Measurements from ENCODE around the gene SFXN5.

SFXN5 gene

DNA sequence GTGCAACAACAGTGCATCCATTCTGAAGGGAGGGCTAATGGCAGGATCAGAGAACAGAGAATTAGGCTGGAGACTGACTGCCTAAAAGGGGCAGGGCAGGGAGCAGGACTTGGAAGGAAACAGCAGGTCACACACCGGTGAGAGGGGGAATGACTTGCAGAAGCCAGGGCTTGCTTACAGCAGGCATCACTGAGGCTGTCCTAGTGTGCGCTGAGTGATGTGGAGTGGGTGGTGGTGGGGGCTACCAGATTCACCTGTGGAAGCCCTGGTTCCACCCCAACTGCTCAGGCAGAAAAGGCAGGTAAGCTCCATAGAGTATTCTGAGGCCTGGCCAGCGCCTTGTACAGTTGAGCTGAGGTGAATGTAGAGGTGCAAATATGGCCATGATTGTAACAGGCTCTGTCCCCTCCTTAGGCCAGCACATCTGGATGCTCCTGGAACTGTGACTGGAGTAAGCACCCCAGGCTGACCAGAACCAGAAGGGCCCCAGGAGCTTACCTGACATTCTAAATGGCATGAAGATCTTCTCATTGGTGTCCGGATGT, 49.4 kb downstream of the SFXN5 start:
- in situ Hi-C loops (cut with HindIII; ENCODE audit: low sequenced_read_pairs) = loop anchor here (25.0 kb wide), 1 partner anchor 165 kb away; no protein-coding TSS in a partner anchor

DNA sequence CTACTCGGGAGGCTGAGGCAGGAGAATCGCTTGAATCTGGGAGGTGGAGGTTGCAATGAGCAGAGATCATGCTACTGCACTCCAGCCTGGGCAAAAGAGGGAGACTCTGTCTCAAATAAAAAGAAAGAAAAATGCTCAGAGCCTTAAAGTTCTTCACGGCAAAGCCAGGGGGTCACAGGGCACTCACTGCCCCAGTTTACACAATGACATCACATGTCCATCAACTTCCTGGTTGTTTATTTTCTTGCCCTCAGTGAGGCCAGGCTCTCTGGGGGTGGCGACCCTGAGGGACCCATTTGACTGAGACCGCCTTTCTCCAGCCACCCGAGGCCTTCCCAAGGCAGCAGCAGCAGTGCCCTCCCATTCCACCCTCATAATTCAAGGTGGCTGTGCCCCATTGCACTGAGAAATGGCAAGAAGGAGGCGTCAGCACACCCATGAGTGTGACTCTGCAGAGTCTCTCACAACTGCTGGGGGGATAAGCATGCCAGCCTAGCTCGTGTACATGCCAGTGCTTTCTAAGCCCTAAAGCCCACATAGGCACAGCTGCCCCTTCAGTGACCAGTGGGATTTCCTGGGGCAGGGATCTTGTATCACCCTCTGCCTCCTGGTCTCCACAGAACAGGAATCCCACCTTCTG, 50.0 kb downstream of the SFXN5 start:
- in situ Hi-C loops (cut with HindIII; ENCODE audit: low sequenced_read_pairs) = loop anchor here (25.0 kb wide), 1 partner anchor 166 kb away; no protein-coding TSS in a partner anchor

GRCh38 chr2:73020657-73021370, 50.7 kb downstream of the SFXN5 start:
- in situ Hi-C loops (cut with HindIII; ENCODE audit: low sequenced_read_pairs) = loop anchor here (25.0 kb wide), 1 partner anchor 166 kb away; no protein-coding TSS in a partner anchor

DNA sequence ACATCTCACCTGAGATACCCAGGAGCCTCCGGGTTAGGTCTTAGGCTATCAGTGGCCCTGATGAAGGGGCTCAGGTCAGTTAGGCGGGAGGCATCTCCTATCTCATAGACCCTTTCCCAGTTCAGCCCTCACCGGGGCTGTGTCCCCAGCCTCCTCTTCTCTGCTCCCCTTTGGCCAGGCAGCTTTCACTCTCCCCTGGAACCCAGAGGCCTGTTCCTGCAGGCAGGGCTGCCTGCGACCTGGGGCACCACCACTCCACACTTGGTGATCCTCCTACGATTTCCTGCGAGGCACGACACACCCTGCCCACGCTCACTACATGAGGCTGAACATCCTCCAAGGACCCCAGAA, 51.2 kb downstream of the SFXN5 start:
- in situ Hi-C loops (cut with HindIII; ENCODE audit: low sequenced_read_pairs) = loop anchor here (25.0 kb wide), 1 partner anchor 167 kb away; no protein-coding TSS in a partner anchor

DNA sequence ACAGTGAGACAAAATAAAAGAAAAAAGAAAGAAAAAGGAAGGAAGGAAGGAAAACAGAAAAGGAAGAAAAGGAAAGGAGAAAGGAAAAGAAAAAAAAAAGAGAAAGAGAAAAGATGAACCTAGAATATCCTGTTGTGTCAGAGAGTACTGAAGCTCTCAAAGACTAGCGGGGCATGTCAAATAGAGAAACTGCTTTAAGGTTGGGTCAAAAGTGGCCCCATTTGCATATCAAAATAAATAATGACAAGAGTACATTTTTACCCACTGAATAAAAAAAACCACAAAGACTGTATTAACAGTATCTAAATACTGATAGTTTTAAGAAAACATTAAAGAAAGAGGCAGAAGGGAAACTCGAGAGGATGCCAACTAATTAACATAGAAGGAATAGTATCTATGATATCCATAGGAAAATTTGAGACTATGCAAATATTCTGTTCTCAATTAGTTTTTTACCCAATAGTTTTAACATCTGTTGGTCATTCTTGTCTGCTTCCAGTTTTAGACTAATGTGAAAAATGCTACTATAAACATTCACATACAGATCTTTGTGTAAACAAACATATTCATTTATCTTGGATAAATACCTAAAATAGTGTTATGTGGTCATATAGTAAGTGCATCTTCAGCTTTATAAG, 53.2 kb downstream of the SFXN5 start:
- in situ Hi-C loops (cut with HindIII; ENCODE audit: low sequenced_read_pairs) = loop anchor here (25.0 kb wide), 1 partner anchor 169 kb away; no protein-coding TSS in a partner anchor

- in situ Hi-C loops (cut with HindIII; ENCODE audit: low sequenced_read_pairs) = loop anchor here (5.0 to 25.0 kb wide), 2 partner anchors 68 to 173 kb away; no protein-coding TSS in a partner anchor
These were observed 57.6 kb downstream of the SFXN5 start for GRCh38 chr2:73013936-73014335.

DNA sequence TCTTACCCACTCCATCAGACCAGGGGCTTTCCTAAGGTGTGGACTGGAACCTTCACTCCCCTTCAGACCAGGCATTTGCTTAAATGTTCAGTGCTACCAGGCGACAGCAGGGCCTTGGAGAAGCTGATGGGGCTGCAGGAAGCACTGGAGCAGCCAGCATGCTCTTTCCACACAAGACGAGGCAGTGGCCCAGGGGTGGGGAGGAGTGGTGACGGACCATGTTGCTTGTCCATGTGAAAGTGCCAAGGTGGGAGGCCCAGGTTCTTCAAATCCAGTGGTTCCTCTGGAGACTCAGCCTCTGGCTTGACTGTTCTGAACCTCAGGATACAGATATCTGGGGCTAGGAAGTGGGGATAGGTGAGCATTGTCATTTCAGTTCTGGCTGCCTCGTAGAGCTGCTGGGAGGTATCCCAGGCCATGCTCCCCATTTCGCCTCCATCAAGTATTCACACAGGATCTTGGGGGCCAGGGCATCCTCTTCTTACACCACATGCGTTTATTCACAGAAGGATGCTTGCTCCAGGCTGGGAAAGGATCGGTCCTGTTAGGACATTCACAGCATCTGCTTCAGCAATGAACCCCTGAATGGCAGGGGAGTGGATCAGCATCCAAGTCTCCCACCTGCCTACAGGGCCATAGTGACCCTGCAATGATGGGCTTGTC, 62.2 kb downstream of the SFXN5 start:
- in situ Hi-C loops (cut with HindIII; ENCODE audit: low sequenced_read_pairs) = loop anchor here (10.0 to 25.0 kb wide), 2 partner anchors 85 to 178 kb away; no protein-coding TSS in a partner anchor

DNA sequence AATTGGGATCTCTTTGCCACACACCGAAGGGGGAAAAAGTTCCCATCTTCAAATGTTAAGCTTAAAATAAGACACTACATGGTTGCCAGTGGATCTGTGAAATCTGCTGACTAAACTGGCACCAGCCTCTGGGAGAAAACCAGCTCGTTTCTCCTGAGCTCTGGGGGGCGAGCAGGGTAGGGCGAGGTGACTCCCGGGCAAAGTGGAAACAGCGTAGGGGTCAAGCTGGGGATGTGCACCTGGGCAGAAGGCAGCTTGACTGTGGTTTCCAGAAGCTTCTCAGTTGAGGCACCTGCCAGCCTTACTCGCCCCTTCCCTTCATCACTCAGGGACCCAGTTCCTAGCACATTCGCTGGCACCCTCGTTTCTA, 62.8 kb downstream of the SFXN5 start:
- in situ Hi-C loops (cut with HindIII; ENCODE audit: low sequenced_read_pairs) = loop anchor here (10.0 to 25.0 kb wide), 2 partner anchors 84 to 179 kb away; no protein-coding TSS in a partner anchor

GRCh38 chr2:73007991-73008765, 63.3 kb downstream of the SFXN5 start:
- in situ Hi-C loops (cut with HindIII; ENCODE audit: low sequenced_read_pairs) = loop anchor here (10.0 to 25.0 kb wide), 2 partner anchors 83 to 179 kb away; no protein-coding TSS in a partner anchor

DNA sequence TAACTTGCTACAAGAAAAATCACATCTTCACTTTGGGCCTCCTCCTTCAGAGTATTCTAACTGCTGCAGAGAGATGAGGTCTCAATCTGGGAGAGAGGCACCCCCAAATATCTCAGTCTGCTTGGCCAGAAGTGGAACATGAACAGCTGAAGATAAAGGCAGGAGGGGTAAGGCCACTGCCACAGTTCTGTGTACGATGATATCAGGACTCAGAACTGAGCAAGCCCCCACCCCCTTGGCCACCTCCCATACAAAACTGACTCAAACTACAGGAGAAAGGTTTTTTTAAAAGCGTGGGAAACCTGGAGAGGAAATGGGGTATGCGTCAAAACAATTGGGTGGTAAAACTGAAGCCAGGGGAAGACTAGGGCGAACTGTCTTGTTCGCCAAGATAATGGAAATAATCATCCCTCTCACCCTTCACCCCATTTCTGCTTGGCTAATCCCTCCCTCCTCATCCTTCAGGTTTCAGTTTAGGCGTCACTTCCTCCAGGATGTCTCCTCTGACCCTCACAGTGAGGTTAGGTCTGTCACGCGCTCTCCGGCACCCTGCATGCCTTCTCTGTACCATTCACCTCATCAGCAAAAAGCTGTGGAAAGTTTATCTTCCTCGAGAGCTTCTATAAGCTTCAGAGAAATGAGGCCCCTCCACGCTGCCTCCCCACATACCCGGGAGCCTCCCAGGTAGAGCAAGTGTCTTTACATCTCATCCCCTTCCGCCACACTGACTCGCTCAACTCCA, 64.4 kb downstream of the SFXN5 start:
- in situ Hi-C loops (cut with HindIII; ENCODE audit: low sequenced_read_pairs) = loop anchor here (10.0 to 25.0 kb wide), 2 partner anchors 82 to 180 kb away; no protein-coding TSS in a partner anchor

DNA sequence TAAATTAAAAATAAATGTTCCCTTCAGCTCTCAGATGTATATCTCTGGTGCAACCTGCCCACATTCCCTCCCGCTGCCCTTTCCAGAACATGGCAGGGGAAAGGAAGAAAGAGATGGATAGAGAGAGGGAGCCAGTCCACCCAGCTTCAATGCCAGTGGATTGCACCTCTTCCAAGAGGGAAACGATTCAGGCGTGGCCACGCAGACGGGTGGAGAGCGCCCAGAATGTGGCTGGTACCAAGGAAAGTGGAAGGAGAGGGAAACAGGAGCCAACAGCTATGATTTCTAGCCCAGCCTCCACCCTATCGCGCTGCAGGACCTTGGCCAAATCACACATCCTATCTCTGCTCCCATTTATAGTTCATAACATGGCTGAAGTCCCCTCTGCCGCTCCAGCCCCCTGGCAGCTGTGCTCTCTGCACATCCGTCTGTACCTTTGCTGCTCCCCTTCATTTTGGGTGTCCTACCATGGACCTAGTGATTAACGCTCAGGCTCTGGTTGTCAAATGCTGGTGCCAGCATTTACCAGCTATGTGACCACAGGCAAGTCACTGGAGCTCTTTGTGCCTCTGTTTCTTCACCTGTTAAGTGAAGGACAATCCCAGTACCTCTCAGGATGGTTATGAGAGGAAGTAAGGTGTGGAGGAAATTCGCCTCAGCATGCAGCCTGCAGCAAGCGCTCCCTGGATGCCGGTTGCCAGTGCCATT, 66.5 kb downstream of the SFXN5 start:
- in situ Hi-C loops (cut with HindIII; ENCODE audit: low sequenced_read_pairs) = loop anchor here (10.0 to 25.0 kb wide), 2 partner anchors 80 to 182 kb away; no protein-coding TSS in a partner anchor

- in situ Hi-C loops (cut with HindIII; ENCODE audit: low sequenced_read_pairs) = loop anchor here (10.0 to 25.0 kb wide), 2 partner anchors 80 to 183 kb away; no protein-coding TSS in a partner anchor
These were observed 67.0 kb downstream of the SFXN5 start for GRCh38 chr2:73004466-73004865.

GRCh38 chr2:73003027-73003426, 68.5 kb downstream of the SFXN5 start:
- in situ Hi-C loops (cut with HindIII; ENCODE audit: low sequenced_read_pairs) = loop anchor here (10.0 to 25.0 kb wide), 2 partner anchors 78 to 184 kb away; no protein-coding TSS in a partner anchor

- in situ Hi-C loops (cut with HindIII; ENCODE audit: low sequenced_read_pairs) = loop anchor here (10.0 to 25.0 kb wide), 2 partner anchors 76 to 186 kb away; no protein-coding TSS in a partner anchor
These were observed 70.5 kb downstream of the SFXN5 start for GRCh38 chr2:73000808-73001570.

DNA sequence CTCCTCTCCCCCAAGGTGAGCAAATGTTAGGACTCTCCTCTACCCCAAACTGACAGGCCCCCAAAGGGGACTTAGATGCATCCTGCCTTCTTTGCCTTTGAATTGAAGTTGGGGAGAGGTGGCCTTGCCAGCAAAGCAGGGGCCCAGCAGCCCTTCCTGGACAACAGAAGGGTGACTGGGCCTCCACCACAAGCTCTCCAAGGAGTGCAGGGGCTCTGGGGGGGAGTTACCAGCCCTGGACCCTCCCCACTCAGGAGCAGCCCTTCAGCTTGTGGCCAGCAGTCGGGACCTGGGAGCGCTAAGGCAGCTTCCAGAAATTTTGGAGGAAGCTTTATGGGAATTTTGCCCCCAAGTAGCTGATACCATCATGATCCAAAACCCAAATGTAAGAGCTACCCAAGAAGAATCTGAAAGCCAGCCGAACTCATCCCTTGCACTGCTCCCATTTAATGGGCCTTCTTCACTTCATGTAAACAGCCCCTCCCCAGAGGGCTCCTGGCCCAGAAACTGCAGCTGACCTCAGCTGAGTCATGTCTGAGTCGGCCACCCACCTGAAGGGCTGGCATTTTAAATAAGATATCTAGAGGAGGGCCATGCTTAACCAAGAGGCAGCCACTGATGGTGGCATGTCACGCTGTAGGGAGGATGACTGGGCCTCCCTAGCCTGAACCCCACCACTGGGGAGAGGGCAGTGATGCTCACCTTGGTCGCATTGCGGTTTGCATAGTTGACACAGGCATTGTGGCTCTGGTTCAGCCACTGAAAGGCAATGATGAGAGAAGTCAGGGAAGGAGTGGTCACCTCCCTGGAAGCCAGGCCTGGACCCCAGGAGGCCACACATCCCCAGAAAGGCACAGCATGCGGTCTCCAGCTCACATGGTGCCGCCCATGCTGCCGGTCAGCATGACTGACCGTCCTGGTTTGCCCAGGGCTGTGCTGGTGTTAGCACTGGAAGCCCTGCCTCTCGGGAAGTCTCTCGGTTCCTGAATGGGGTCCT, 71.5 kb downstream of the SFXN5 start:
- in situ Hi-C loops (cut with HindIII; ENCODE audit: low sequenced_read_pairs) = loop anchor here (10.0 to 25.0 kb wide), 2 partner anchors 75 to 187 kb away; no protein-coding TSS in a partner anchor

GRCh38 chr2:72998724-72999123, 72.8 kb downstream of the SFXN5 start:
- in situ Hi-C loops (cut with HindIII; ENCODE audit: low sequenced_read_pairs) = no loop called here

Measured in DLD1 (cell line).